Aorta (tissue), 5 donors: ENCODE results near the gene TAS1R1. TPM values are rescaled to one million over a fixed set of nuclear protein-coding genes. Genes with fewer than 3 reads are reported as not detected.

Source experiments
- ATAC-seq: fragments of 200-7000 bp; cut with Tn5 transposase; one replicate; pipeline ENCODE4 v1.9.1; 2022; ENCODE audit warnings: moderate library complexity; ENCODE audit not compliant: low FRiP score
- DNase-seq, 2 donors: peaks; one replicate each; pipeline ENCODE4 v3.0.0-alpha.2; 2020
- H3K27ac ChIP-seq, 2 donors: one replicate each; pipeline ENCODE4 v1.5.1; 2013; ENCODE audit warnings: low read length in 2 of 2, mild to moderate bottlenecking in 2 of 2, moderate library complexity in 2 of 2, control low read depth in 1 of 2, inconsistent platforms in 1 of 2, low read depth in 1 of 2
- H3K27me3 ChIP-seq, 2 donors: one replicate each; pipeline ENCODE4 v1.6.1; 2013; ENCODE audit warnings: control low read depth in 1 of 2, low read length in 1 of 2, mild to moderate bottlenecking in 1 of 2, moderate library complexity in 1 of 2; ENCODE audit not compliant: insufficient read depth in 2 of 2, control insufficient read depth in 1 of 2
- H3K36me3 ChIP-seq, 2 donors: one replicate each; pipeline ENCODE4 v1.6.1; 2013; ENCODE audit warnings: control low read depth in 1 of 2, low read length in 1 of 2, mild to moderate bottlenecking in 1 of 2; ENCODE audit not compliant: insufficient read depth in 2 of 2, control insufficient read depth in 1 of 2
- H3K4me1 ChIP-seq, 2 donors: one replicate each; pipeline ENCODE4 v1.6.1; 2013; ENCODE audit warnings: low read length in 2 of 2, control low read depth in 1 of 2, mild to moderate bottlenecking in 1 of 2, moderate library complexity in 1 of 2; ENCODE audit not compliant: insufficient read depth in 2 of 2, control insufficient read depth in 1 of 2
- H3K4me3 ChIP-seq, 2 donors: one replicate each; pipeline ENCODE4 v1.5.1; 2013; ENCODE audit warnings: low read length in 2 of 2, control low read depth in 1 of 2, mild to moderate bottlenecking in 1 of 2
- H3K9me3 ChIP-seq: one replicate; pipeline ENCODE4 v1.6.1; 2013; ENCODE audit warnings: mild to moderate bottlenecking, low read length; ENCODE audit not compliant: control insufficient read depth
- WGBS, 2 donors: extraction: QIAGEN DNeasy Blood & Tissue Kit; methylation state at CpG; one replicate each; pipeline ENCODE4 v1.1.7; 2013; 5-methylcytosine and 5-hydroxymethylcytosine counted together
- intact Hi-C, 2 donors: fragments of 100-400 bp; cut with DNase I; formaldehyde crosslinking; loops; one replicate each; pipeline versions ENCODE4 v1.14.2 to v1.15.0; 2022
- long read RNA-seq, 2 donors: library from polyadenylated mRNA; unstranded; transcript quantifications; one replicate each; pipeline ENCODE4 v2.0.0, GENCODE V29; 2020 to 2021
- polyA plus RNA-seq, 2 donors: library from polyadenylated mRNA; stranded (reverse); fragments of 200-250 nt; gene quantifications; one replicate each; pipeline ENCODE4 v1.2.3, GENCODE V29; 2013
- total RNA-seq, 2 donors: library from RNA; stranded (reverse); fragmentation: NEBNext Ultra II Directional; extraction: Animal tissue kit (Norgen Biotek cat#: 25700); gene quantifications; one replicate each; pipeline ENCODE4 v1.2.1, GENCODE V29; 2021
- donor health status: healthy with polysubstance abuse.
- donor health status: Bipolar disorder and iron deficiency.
- donor health status: DM: no; HTN: no; CAD: no.
- donor health status: DM: no; HTN: no; CAD: no.
- donor health status: DM: yes; HTN: yes; CAD: no.

TAS1R1 gene
- total RNA-seq (not detected), polyA plus RNA-seq (1 to 10 TPM in 1 of 2 donors, not detected in 1; 1.3 TPM)
- long read RNA-seq, donor 1, partial matches to known transcripts: 2 of 2 reads
- long read RNA-seq, donor 1, other reads (novel, unspliced or antisense): 0 of 2 reads
- long read RNA-seq, donor 2, partial matches to known transcripts: 0 of 1 reads
- long read RNA-seq, donor 2, other reads (novel, unspliced or antisense): 1 of 1 reads

DNA sequence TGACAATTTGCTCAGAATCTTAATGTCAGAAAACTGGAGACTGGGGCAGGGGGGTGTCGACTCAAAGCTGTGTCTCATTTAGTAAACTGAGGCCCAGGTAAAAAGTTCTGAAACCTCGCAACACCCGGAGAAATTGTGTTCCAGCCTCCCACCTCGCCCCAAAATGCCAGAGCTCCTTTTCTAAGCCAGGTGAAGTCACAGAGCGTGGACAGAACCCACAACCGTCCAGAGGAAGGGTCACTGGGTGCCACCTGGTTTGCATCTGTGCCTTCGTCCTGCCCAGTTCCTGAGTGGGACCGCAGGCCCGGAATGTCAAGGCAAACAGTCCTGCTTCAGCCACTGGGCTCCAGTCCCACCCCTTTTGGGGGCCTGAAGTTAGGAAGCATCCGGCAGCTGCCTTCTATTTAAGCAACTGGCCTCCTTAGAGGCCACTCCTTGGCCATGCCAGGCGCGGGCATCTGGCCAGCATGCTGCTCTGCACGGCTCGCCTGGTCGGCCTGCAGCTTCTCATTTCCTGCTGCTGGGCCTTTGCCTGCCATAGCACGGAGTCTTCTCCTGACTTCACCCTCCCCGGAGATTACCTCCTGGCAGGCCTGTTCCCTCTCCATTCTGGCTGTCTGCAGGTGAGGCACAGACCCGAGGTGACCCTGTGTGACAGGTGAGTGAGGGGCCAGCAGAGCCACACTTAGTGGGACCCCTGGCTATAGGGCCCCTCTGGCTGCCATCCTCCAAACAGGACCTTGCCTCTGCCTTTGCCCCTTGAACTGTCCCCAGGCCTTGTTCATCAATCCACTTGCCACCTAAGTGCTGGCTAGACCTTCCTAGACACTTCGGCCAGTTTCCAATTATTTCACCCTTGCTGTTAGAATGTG is at the start of gene TAS1R1:
Gene TAS1R1 (plus strand): TSS at position 401 of the 872 bp plus-strand sequence. CDS start 67 bp downstream, at position 468.
- intact Hi-C loops: loop anchor here (2.0 to 10.0 kb wide), 3 partner anchors 64 to 92 kb away; partner anchors contain the start of gene PLEKHG5 (in 1 of the 2)
- H3K27ac ChIP-seq: peak within 1 kb of the TSS in 1 of 2 donors; percentile 50
- H3K4me1 ChIP-seq: peaks cover 0 to 3% of the 10 kb centered on the region in 2 donors
- peak within 1 kb of the TSS; percentile 82 to 85 for H3K4me3 ChIP-seq
- 21 to 25% methylated on average over 19 of the region's 19 CpGs for WGBS, 2 donors
- peaks cover 0 to 1% of the 10 kb centered on the region in 2 donors for H3K36me3 ChIP-seq
- H3K27me3 ChIP-seq: no peaks in the 10 kb centered on the region
- ATAC-seq: peak; percentile 76
- H3K9me3 ChIP-seq: no peaks in the 10 kb centered on the region
- DNase-seq: peak; percentile 84 to 88

DNA sequence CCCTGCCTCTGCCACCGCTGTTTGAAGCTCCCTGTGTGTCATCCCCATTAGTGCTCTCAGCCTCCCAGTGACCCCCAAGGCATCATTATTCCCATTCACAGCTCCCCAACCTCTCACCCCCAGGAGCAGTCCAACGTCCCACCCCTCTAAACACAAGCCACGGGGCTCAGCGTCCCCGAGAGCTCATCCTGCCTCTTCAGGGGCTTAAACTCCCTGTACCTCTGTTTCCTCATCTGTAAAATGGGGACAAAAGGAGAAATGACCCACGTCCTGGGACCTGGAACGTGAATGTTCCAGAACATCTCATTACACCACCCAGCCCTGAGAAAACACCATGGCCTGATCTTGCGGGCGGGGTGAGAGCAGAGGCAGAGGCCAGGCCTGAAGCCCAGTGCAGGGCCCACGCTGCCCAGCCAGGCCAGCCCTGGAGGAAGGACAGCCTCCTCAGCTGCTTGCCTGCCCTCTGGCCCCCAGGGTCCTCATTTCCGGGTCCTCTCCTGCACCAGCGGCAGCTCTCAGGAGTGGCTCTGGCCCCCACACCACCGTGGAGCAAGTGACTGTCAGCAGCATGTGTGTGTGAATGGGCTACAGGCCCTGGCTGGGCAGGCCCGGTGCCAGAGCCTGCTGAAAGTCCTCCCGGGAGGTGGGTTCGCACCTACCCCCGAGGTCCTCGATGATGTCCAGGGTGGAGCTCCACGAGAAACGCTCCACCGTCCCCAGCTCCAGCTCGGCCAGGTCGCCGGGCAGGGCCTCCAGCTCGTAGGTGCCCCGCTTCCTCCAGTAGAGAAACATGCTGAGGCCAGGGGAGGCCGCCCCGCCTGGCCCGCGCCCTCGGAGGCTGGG is 49.5 kb upstream of the TAS1R1 start:
- ATAC-seq (no peak), DNase-seq (no peak)
- Histone ChIP-seq H3K4me3 (no peak overlapping the region), H3K4me1 (peaks cover 3 to 6% of the 10 kb centered on the region in 2 donors), H3K27me3 (no peaks in the 10 kb centered on the region), H3K9me3 (no peaks in the 10 kb centered on the region), H3K36me3 (no peaks in the 10 kb centered on the region), H3K27ac (no peak overlapping the region)
- 87 to 90% methylated on average over 31 of the region's 31 CpGs for WGBS, 2 donors
- intact Hi-C loops: no loop called here

- Histone ChIP-seq H3K4me1 (peaks cover 2 to 3% of the 10 kb centered on the region in 2 donors), H3K27me3 (no peaks in the 10 kb centered on the region), H3K36me3 (no peaks in the 10 kb centered on the region), H3K4me3 (no peak overlapping the region), H3K9me3 (no peaks in the 10 kb centered on the region), H3K27ac (no peak overlapping the region)
- intact Hi-C loops: no loop called here
- ATAC-seq (no peak), DNase-seq (no peak)
- 84 to 90% methylated on average over 31 of the region's 31 CpGs for WGBS, 2 donors
Measured at GRCh38 chr1:6506210-6507036, 48.7 kb upstream of the TAS1R1 start.

DNA sequence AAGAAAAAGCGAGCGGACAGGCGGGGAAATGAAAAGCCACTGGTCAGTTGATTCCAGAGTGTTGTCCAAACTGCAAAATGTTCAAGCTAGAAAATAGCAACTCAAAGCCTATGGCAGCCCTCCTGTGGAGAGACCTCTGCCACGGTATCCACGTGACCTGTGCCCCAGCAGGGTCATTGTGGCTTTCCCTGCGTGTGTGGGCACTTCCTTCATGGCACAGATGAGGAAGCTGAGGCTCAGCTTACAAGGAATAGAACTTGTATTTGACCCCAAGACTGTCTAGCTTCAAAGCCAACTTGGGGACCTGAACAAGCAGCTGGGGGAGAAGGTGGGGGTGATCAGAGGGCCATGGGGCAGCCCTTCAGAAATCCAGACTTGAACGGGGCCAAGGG is 48.1 kb upstream of the TAS1R1 start:
- H3K27me3 ChIP-seq: no peaks in the 10 kb centered on the region
- 72% methylated on average over 7 of the region's 7 CpGs for WGBS, 2 donors
- intact Hi-C loops: no loop called here
- no peak overlapping the region for H3K27ac ChIP-seq
- H3K4me3 ChIP-seq: no peak overlapping the region
- DNase-seq: no peak
- no peak for ATAC-seq
- H3K4me1 ChIP-seq: peaks cover 0 to 3% of the 10 kb centered on the region in 2 donors
- H3K36me3 ChIP-seq: no peaks in the 10 kb centered on the region
- H3K9me3 ChIP-seq: no peaks in the 10 kb centered on the region

- Histone ChIP-seq H3K4me1 (no peaks in the 10 kb centered on the region), H3K27ac (no peak overlapping the region), H3K27me3 (no peaks in the 10 kb centered on the region), H3K4me3 (no peak overlapping the region), H3K36me3 (no peaks in the 10 kb centered on the region), H3K9me3 (no peaks in the 10 kb centered on the region)
- intact Hi-C loops: no loop called here
- DNase-seq (no peak), ATAC-seq (no peak)
- WGBS, 2 donors: 12 to 16% methylated on average over 11 to 12 of the region's 12 CpGs
Measured at GRCh38 chr1:6507461-6507911, 47.6 kb upstream of the TAS1R1 start.

- ATAC-seq (no peak), DNase-seq (no peak)
- no peaks in the 10 kb centered on the region for H3K36me3 ChIP-seq
- no peak overlapping the region for H3K27ac ChIP-seq
- H3K27me3 ChIP-seq: no peaks in the 10 kb centered on the region
- H3K4me3 ChIP-seq: no peak overlapping the region
- H3K9me3 ChIP-seq: no peaks in the 10 kb centered on the region
- intact Hi-C loops: no loop called here
- 84 to 87% methylated on average over 18 of the region's 18 CpGs for WGBS, 2 donors
- no peaks in the 10 kb centered on the region for H3K4me1 ChIP-seq
Measured at GRCh38 chr1:6508154-6508815, 46.8 kb upstream of the TAS1R1 start.

DNA sequence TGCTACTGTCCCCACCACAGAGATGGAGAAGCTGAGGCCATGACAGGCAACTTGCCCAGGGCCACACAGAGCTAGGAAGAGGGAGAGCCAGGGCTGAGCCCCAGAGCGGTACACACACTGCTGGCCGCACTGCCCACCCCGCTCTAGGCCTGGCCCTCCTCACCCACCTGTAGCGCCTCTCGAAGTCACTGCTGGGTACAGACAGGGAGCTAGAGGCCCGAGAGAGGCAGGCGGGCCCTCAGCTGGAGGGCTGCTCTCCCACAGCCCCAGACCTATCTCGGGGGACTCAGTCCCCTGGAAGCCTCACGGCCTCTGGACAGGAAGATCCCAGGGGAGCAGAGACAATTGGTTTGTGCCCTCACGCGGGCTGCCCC is 46.3 kb upstream of the TAS1R1 start:
- ATAC-seq: peak; percentile 4
- WGBS, 2 donors: 93 to 98% methylated on average over 11 of the region's 11 CpGs
- H3K27ac ChIP-seq: no peak overlapping the region

More for the DNA sequence above, 46.3 kb upstream of the TAS1R1 start:
- DNase-seq: no peak
- Histone ChIP-seq H3K4me1 (no peaks in the 10 kb centered on the region), H3K9me3 (no peaks in the 10 kb centered on the region), H3K36me3 (no peaks in the 10 kb centered on the region), H3K4me3 (no peak overlapping the region), H3K27me3 (no peaks in the 10 kb centered on the region)
- intact Hi-C loops: no loop called here
